Endothelial cell of umbilical vein (primary cell): Measurements from ENCODE around the gene UNC5A. TPM values are rescaled to one million over a fixed set of nuclear protein-coding genes. Genes with fewer than 3 reads are reported as not detected.

Experiments
- BruUV-seq: library from RNA; stranded (reverse); fragments of 400-500 nt; replicated peaks from 2 replicates; lab custom pipeline; 2021; lab: Mats Ljungman, UMichigan
- CTCF ChIA-PET: fragments of 300-600, 350-600 bp; sonication (Branson Sonifier 250); formaldehyde crosslinking; loops from one replicate; lab custom pipeline; 2021; ENCODE audit warnings: antibody characterized with exemption, inconsistent platforms; lab: Charles Lee
- POLR2A ChIA-PET: fragments of 300-600, 350-600 bp; sonication (Branson Sonifier 250); formaldehyde crosslinking; loops from one replicate; lab custom pipeline; 2021; ENCODE audit warnings: antibody characterized with exemption, inconsistent platforms; lab: Charles Lee
- DNase-seq: peaks from one replicate; pipeline ENCODE4 v3.0.0-alpha.2; 2011; ENCODE audit warnings: low read depth, low spot score
- FAIRE-seq: peaks from 2 replicates; lab custom pipeline; 2011; peaks lifted over from hg19 to GRCh38; lab: Jason Lieb, UNC
- H2AFZ ChIP-seq: 2 replicates; pipeline ENCODE4 v1.6.0; 2012; ENCODE audit warnings: low read depth, low read length, control low read depth, inconsistent platforms
- H3K27ac ChIP-seq: 2 replicates; pipeline ENCODE4 v1.5.1; 2011; ENCODE audit warnings: low read depth, mild to moderate bottlenecking, control low read depth, low read length, moderate library complexity; ENCODE audit not compliant: insufficient read depth
- H3K27me3 ChIP-seq, 2 experiments: 2 replicates each; pipeline versions ENCODE4 v1.6.0 to v1.6.1; 2011; ENCODE audit warnings: low read length in 2 of 2, mixed read lengths in 1 of 2; ENCODE audit not compliant: control insufficient read depth in 2 of 2, insufficient read depth in 2 of 2
- H3K36me3 ChIP-seq, 2 experiments: 2 replicates in 1 of 2; 3 replicates in 1 of 2; pipeline ENCODE4 v1.5.1; 2011; ENCODE audit warnings: low read length in 2 of 2, mild to moderate bottlenecking in 1 of 2, moderate library complexity in 1 of 2; ENCODE audit not compliant: control insufficient read depth in 2 of 2, insufficient read depth in 2 of 2; ENCODE audit errors: extremely low read depth in 1 of 2
- H3K4me1 ChIP-seq: 3 replicates; pipeline ENCODE4 v1.5.1; 2011; ENCODE audit warnings: mild to moderate bottlenecking, low read length; ENCODE audit not compliant: control insufficient read depth, insufficient read depth; ENCODE audit errors: extremely low read depth
- H3K4me2 ChIP-seq: 2 replicates; pipeline ENCODE4 v1.6.1; 2011; ENCODE audit warnings: low read length, control low read depth, mixed read lengths; ENCODE audit not compliant: insufficient read depth
- H3K4me3 ChIP-seq, 3 experiments: fragments of 200-600 bp in 1 of 3; sonication (generic), shearing (Covaris generic) in 1 of 3; replicated peaks in 1 of 3; 2 replicates each; pipeline ENCODE4 v1.5.1; 2011 to 2016; ENCODE audit warnings: control low read depth in 3 of 3, low read length in 3 of 3, mild to moderate bottlenecking in 2 of 3, inconsistent platforms in 1 of 3, low read depth in 1 of 3, moderate library complexity in 1 of 3; ENCODE audit not compliant: insufficient read depth in 1 of 3
- H3K79me2 ChIP-seq: 2 replicates; pipeline ENCODE4 v1.6.0; 2012; ENCODE audit warnings: low read length, inconsistent platforms; ENCODE audit not compliant: control insufficient read depth, insufficient read depth
- H3K9ac ChIP-seq: replicated peaks from 2 replicates; pipeline ENCODE3; 2011; ENCODE audit warnings: low read length, control low read depth; ENCODE audit not compliant: insufficient read depth; ENCODE audit errors: extremely low read depth
- H3K9me1 ChIP-seq: replicated peaks from 3 replicates; pipeline ENCODE4 v1.6.0; 2011; ENCODE audit warnings: mild to moderate bottlenecking, low read length; ENCODE audit not compliant: control insufficient read depth, insufficient read depth; ENCODE audit errors: extremely low read depth
- H3K9me3 ChIP-seq: replicated peaks from 2 replicates; pipeline ENCODE4 v1.5.1; 2012; ENCODE audit warnings: low read length, inconsistent platforms; ENCODE audit not compliant: control insufficient read depth, insufficient read depth
- H4K20me1 ChIP-seq: replicated peaks from 2 replicates; pipeline ENCODE3; 2011; ENCODE audit warnings: mild to moderate bottlenecking, low read length; ENCODE audit not compliant: control insufficient read depth, insufficient read depth; ENCODE audit errors: extremely low read depth
- CTCF ChIP-seq, 2 donors: IDR thresholded peaks; 1 replicate in 1 of 2; 2 replicates in 1 of 2; pipeline ENCODE4 v1.5.1; 2011; ENCODE audit warnings: low read length in 2 of 2, mild to moderate bottlenecking in 2 of 2, moderate library complexity in 2 of 2, control low read depth in 1 of 2, inconsistent platforms in 1 of 2, low read depth in 1 of 2; ENCODE audit not compliant: insufficient read depth in 1 of 2; ENCODE audit errors: extremely low read depth in 1 of 2
- EZH2 ChIP-seq: IDR thresholded peaks from 2 replicates; pipeline ENCODE4 v1.6.1; 2012; ENCODE audit warnings: borderline replicate concordance, low read depth, mild to moderate bottlenecking, moderate library complexity, low read length, inconsistent platforms; ENCODE audit not compliant: severe bottlenecking
- FOS ChIP-seq: IDR thresholded peaks from 2 replicates; pipeline ENCODE4 v1.6.1; 2011; ENCODE audit warnings: mild to moderate bottlenecking, low read length, moderate library complexity, borderline replicate concordance; ENCODE audit not compliant: insufficient read depth
- GATA2 ChIP-seq: IDR thresholded peaks from 2 replicates; pipeline ENCODE4 v1.7.0; 2011; ENCODE audit warnings: low read depth, mild to moderate bottlenecking, moderate library complexity, mixed read lengths, low read length; ENCODE audit not compliant: insufficient read length, insufficient read depth
- JUN ChIP-seq: IDR thresholded peaks from 2 replicates; pipeline ENCODE4 v1.6.1; 2011; ENCODE audit warnings: borderline replicate concordance, low read depth; ENCODE audit not compliant: insufficient read length, insufficient read depth
- MAX ChIP-seq: IDR thresholded peaks from 2 replicates; pipeline ENCODE4 v1.6.1; 2011; ENCODE audit not compliant: insufficient read depth, insufficient read length
- MYC ChIP-seq: IDR thresholded peaks from one replicate; pipeline ENCODE4 v1.6.1; 2011; ENCODE audit warnings: mild to moderate bottlenecking, low read depth, low read length
- POLR2A ChIP-seq: IDR thresholded peaks from 2 replicates; pipeline ENCODE4 v1.6.1; 2012; ENCODE audit warnings: low read depth, mild to moderate bottlenecking, control low read depth, low read length
- POLR2AphosphoS5 ChIP-seq: IDR thresholded peaks from 2 replicates; pipeline ENCODE4 v1.6.1; 2012; ENCODE audit warnings: low read depth, mild to moderate bottlenecking, control low read depth, low read length, moderate library complexity; ENCODE audit not compliant: insufficient read depth
- dilution Hi-C: fragments of 300-500 bp; cut with MboI; formaldehyde crosslinking; loops from one replicate; pipeline ENCODE4 v1.15.0; 2019; ENCODE audit warnings: low sequenced_read_pairs; ENCODE audit not compliant: extremely low pct_ligation_motif_present
- intact Hi-C: fragments of 100-400 bp; cut with micrococcal nuclease; formaldehyde crosslinking; loops from one replicate; pipeline ENCODE4 v1.10.0; 2022
- polyA plus RNA-seq, 4 experiments: library from polyadenylated mRNA; depleted of rRNA in 3 of 4; stranded (reverse) in 3 of 4; unstranded in 1 of 4; fragments of >200 nt; gene quantifications; 2 replicates each; pipeline versions ENCODE4 v1.2.1 to v1.2.3, GENCODE V29; 2011 to 2012; ENCODE audit warnings: missing spikeins in 1 of 4
- total RNA-seq: library from RNA; stranded (reverse); gene quantifications from 2 replicates; pipeline ENCODE4 v1.2.3, GENCODE V29; 2021

The UNC5A gene
- total and polyA plus RNA-seq, 2 donors (not counting 3 experiments of a cell fraction or from before 2014, with no cell fraction given): 0.08 to 0.22 TPM

GRCh38 chr5:176825957-176826356, 15.6 kb downstream of the UNC5A start:
- no peak overlapping the region for H3K9ac ChIP-seq
- no peak overlapping the region for H3K27ac ChIP-seq
- intact Hi-C loops (no loop called here), dilution Hi-C loops (no loop called here)
- no peak overlapping the region for H2AFZ ChIP-seq
- no peak overlapping the region for H3K4me3 ChIP-seq
- no peaks in the 10 kb centered on the region for H3K9me3 ChIP-seq
- FAIRE-seq (no peak), DNase-seq (no peak)
- no peaks in the 10 kb centered on the region for H3K4me1 ChIP-seq
- no peaks in the 10 kb centered on the region for H3K79me2 ChIP-seq
- no peaks in the 10 kb centered on the region for H3K36me3 ChIP-seq
- H3K4me2 ChIP-seq: no peak overlapping the region
- POLR2A ChIA-PET: no interaction called here
- no peak for TF ChIP-seq GATA2
- TF ChIP-seq POLR2AphosphoS5: no peak
- TF ChIP-seq JUN: no peak
- H3K9me1 ChIP-seq: no peaks in the 10 kb centered on the region
- CTCF ChIA-PET: interaction anchor here (1.2 to 1.4 kb wide), 2 partner anchors 9 to 165 kb away, joined by 3 to 4 read pairs; no protein-coding TSS in a partner anchor
- no peaks in the 10 kb centered on the region for H3K27me3 ChIP-seq
- H4K20me1 ChIP-seq: no peaks in the 10 kb centered on the region
- no TSS peak for BruUV-seq

- H3K79me2 ChIP-seq: no peaks in the 10 kb centered on the region
- H4K20me1 ChIP-seq: no peaks in the 10 kb centered on the region
- ChIA-PET CTCF (no interaction called here), POLR2A (no interaction called here)
- H3K9ac ChIP-seq: no peak overlapping the region
- H2AFZ ChIP-seq: no peak overlapping the region
- no peaks in the 10 kb centered on the region for H3K4me1 ChIP-seq
- no peak for DNase-seq
- H3K9me3 ChIP-seq: no peaks in the 10 kb centered on the region
- no TSS peak for BruUV-seq
- no peaks in the 10 kb centered on the region for H3K36me3 ChIP-seq
- dilution Hi-C loops (no loop called here), intact Hi-C loops (no loop called here)
- no peaks in the 10 kb centered on the region for H3K9me1 ChIP-seq
- H3K27ac ChIP-seq: no peak overlapping the region
- TF ChIP-seq GATA2 (no peak), EZH2 (no peak), CTCF (IDR thresholded peaks at IDR 0.05; ENCODE audit: extremely low read depth in 1 of 2, insufficient read depth in 1 of 2, low read depth in 1 of 2, low read length in 2 of 2) (no peak), MYC (no peak), POLR2AphosphoS5 (no peak), FOS (no peak), POLR2A (no peak), MAX (no peak)
- no peaks in the 10 kb centered on the region for H3K27me3 ChIP-seq
- no peak for FAIRE-seq
- H3K4me2 ChIP-seq: no peak overlapping the region
- no peak overlapping the region for H3K4me3 ChIP-seq
These were observed 17.5 kb downstream of the UNC5A start for GRCh38 chr5:176827736-176828414.
